IMR-90 (cell line): ENCODE data around the gene PEX11A. TPM values are rescaled to one million over a fixed set of nuclear protein-coding genes. Genes with fewer than 3 reads are reported as not detected.

Experiments
- ATAC-seq: fragments of 200-7000 bp; cut with Tn5 transposase; 2 replicates; pipeline ENCODE4 v1.9.1; 2020; ENCODE audit warnings: low read depth, mild to moderate bottlenecking, moderate library complexity
- BruUV-seq: library from RNA; stranded (reverse); fragments of 400-500 nt; replicated peaks from 2 replicates; lab custom pipeline; 2021; lab: Mats Ljungman, UMichigan
- CTCF ChIA-PET: fragments of 300-600 bp; formaldehyde crosslinking; extraction: SDS; loops from one replicate; lab custom pipeline; 2021; ENCODE audit warnings: antibody characterized with exemption; lab: Yijun Ruan, JAX
- POLR2A ChIA-PET: fragments of 300-600 bp; sonication (Branson Sonifier 250); formaldehyde crosslinking; loops from one replicate; lab custom pipeline; 2022; ENCODE audit warnings: antibody characterized with exemption; ENCODE audit not compliant: unreplicated experiment; lab: Charles Lee
- DNase-seq: peaks from one replicate; pipeline ENCODE4 v3.0.0; 2013
- H2AFZ ChIP-seq: replicated peaks from 2 replicates; pipeline ENCODE3; 2013; ENCODE audit warnings: low read length, mild to moderate bottlenecking; ENCODE audit not compliant: poor library complexity
- H2AK5ac ChIP-seq: 2 replicates; pipeline ENCODE4 v1.6.1; 2013; ENCODE audit warnings: low read depth, low read length, inconsistent platforms
- H2AK9ac ChIP-seq: replicated peaks from 2 replicates; pipeline ENCODE3; 2013; ENCODE audit warnings: mild to moderate bottlenecking, low read depth, low read length, moderate library complexity; ENCODE audit not compliant: poor library complexity
- H2BK120ac ChIP-seq: 2 replicates; pipeline ENCODE4 v1.6.1; 2013; ENCODE audit warnings: low read depth, low read length, inconsistent platforms
- H2BK15ac ChIP-seq: 3 replicates; pipeline ENCODE4 v1.6.1; 2013; ENCODE audit warnings: low read depth, low read length, inconsistent platforms
- H2BK20ac ChIP-seq: 2 replicates; pipeline ENCODE4 v1.6.1; 2013; ENCODE audit warnings: low read depth, mild to moderate bottlenecking, inconsistent platforms, low read length, moderate library complexity
- H2BK5ac ChIP-seq: 2 replicates; pipeline ENCODE4 v1.6.1; 2013; ENCODE audit warnings: mild to moderate bottlenecking, low read depth, low read length, inconsistent platforms; ENCODE audit not compliant: poor library complexity, severe bottlenecking
- H3K14ac ChIP-seq: replicated peaks from 2 replicates; pipeline ENCODE4 v1.6.1; 2013; ENCODE audit warnings: low read depth, low read length, inconsistent platforms
- H3K18ac ChIP-seq: 2 replicates; pipeline ENCODE4 v1.6.1; 2013; ENCODE audit warnings: low read depth, low read length, control low read depth
- H3K23ac ChIP-seq: 2 replicates; pipeline ENCODE4 v1.6.1; 2013; ENCODE audit warnings: low read depth, low read length, inconsistent platforms
- H3K27ac ChIP-seq: 2 replicates; pipeline ENCODE4 v1.5.1; 2013; ENCODE audit warnings: mild to moderate bottlenecking, control low read depth, low read length; ENCODE audit not compliant: insufficient read depth
- H3K27me3 ChIP-seq: 2 replicates; pipeline ENCODE4 v1.6.1; 2013; ENCODE audit warnings: low read length; ENCODE audit not compliant: control insufficient read depth, insufficient read depth
- H3K36me3 ChIP-seq: 2 replicates; pipeline ENCODE4 v1.6.1; 2013; ENCODE audit warnings: low read length, mixed read lengths; ENCODE audit not compliant: control insufficient read depth, insufficient read depth
- H3K4ac ChIP-seq: 2 replicates; pipeline ENCODE4 v1.6.1; 2013; ENCODE audit warnings: low read depth, low read length, inconsistent platforms
- H3K4me1 ChIP-seq: 2 replicates; pipeline ENCODE4 v1.6.1; 2013; ENCODE audit warnings: low read length, mixed read lengths; ENCODE audit not compliant: control insufficient read depth, insufficient read depth
- H3K4me2 ChIP-seq: 2 replicates; pipeline ENCODE4 v1.6.1; 2013; ENCODE audit warnings: low read depth, mild to moderate bottlenecking, control low read depth, low read length, moderate library complexity
- H3K4me3 ChIP-seq: 2 replicates; pipeline ENCODE4 v1.5.1; 2013; ENCODE audit warnings: low read depth, mild to moderate bottlenecking, control low read depth, low read length, moderate library complexity; ENCODE audit not compliant: insufficient read depth
- H3K56ac ChIP-seq: 2 replicates; pipeline ENCODE4 v1.6.1; 2013; ENCODE audit warnings: low read length, inconsistent platforms; ENCODE audit not compliant: insufficient read depth; ENCODE audit errors: extremely low read depth
- H3K79me1 ChIP-seq, 2 experiments: 2 replicates each; pipeline ENCODE4 v1.6.1; 2013; ENCODE audit warnings: low read length in 2 of 2, inconsistent platforms in 1 of 2, low read depth in 1 of 2
- H3K9ac ChIP-seq: 2 replicates; pipeline ENCODE4 v1.6.1; 2013; ENCODE audit warnings: low read depth, low read length, control low read depth
- H3K9me1 ChIP-seq: 2 replicates; pipeline ENCODE4 v1.6.1; 2013; ENCODE audit warnings: low read length, inconsistent platforms; ENCODE audit not compliant: insufficient read depth
- H3K9me3 ChIP-seq: 2 replicates; pipeline ENCODE4 v1.6.1; 2013; ENCODE audit warnings: low read length; ENCODE audit not compliant: control insufficient read depth, insufficient read depth
- H4K20me1 ChIP-seq: 2 replicates; pipeline ENCODE4 v1.6.1; 2013; ENCODE audit warnings: low read length, inconsistent platforms; ENCODE audit not compliant: insufficient read depth
- H4K5ac ChIP-seq: 2 replicates; pipeline ENCODE4 v1.6.1; 2013; ENCODE audit warnings: mild to moderate bottlenecking, low read depth, low read length, control low read depth
- H4K8ac ChIP-seq, 2 experiments: 2 replicates each; pipeline ENCODE4 v1.6.1; 2013; ENCODE audit warnings: low read depth in 2 of 2, low read length in 2 of 2, control low read depth in 1 of 2, inconsistent platforms in 1 of 2
- H4K91ac ChIP-seq: 2 replicates; pipeline ENCODE4 v1.6.1; 2013; ENCODE audit warnings: low read depth, low read length, inconsistent platforms; ENCODE audit not compliant: insufficient read depth
- BHLHE40 ChIP-seq: fragments of 150-350 bp; IDR thresholded peaks from 2 replicates; pipeline ENCODE4 v1.6.1; 2016; ENCODE audit warnings: mild to moderate bottlenecking, low read depth, low read length
- CEBPB ChIP-seq: IDR thresholded peaks from 2 replicates; pipeline ENCODE4 v1.6.1; 2012; ENCODE audit warnings: low read depth, low read length, improper control_type of control experiment
- FOS ChIP-seq: fragments of 150-350 bp; IDR thresholded peaks from 2 replicates; pipeline ENCODE4 v1.6.1; 2016; ENCODE audit warnings: low read depth, low read length
- MAFK ChIP-seq: IDR thresholded peaks from 2 replicates; pipeline ENCODE4 v1.6.1; 2012; ENCODE audit warnings: low read depth, low read length, improper control_type of control experiment
- MAZ ChIP-seq: IDR thresholded peaks from 2 replicates; pipeline ENCODE4 v1.6.1; 2012; ENCODE audit warnings: low read depth, mild to moderate bottlenecking, low read length, improper control_type of control experiment, moderate library complexity, borderline replicate concordance
- SMC3 ChIP-seq: fragments of 150-350 bp; IDR thresholded peaks from 2 replicates; pipeline ENCODE4 v1.6.1; 2016; ENCODE audit warnings: low read depth, mild to moderate bottlenecking, antibody characterized with exemption, low read length, moderate library complexity
- WGBS, 2 experiments: methylation state at CpG; one replicate each; pipeline versions ENCODE4 v1.1.5 to v1.1.7; 2013; ENCODE audit warnings: missing lambda C conversion rate in 2 of 2; ENCODE audit not compliant: insufficient read length in 1 of 2; ENCODE audit errors: extremely low coverage in 2 of 2; 5-methylcytosine and 5-hydroxymethylcytosine counted together
- dilution Hi-C: fragments of 300-500 bp; cut with HindIII; formaldehyde crosslinking; loops from one replicate; pipeline ENCODE4 v1.14.3; 2018; ENCODE audit warnings: low sequenced_read_pairs; ENCODE audit not compliant: unreplicated experiment
- in situ Hi-C: fragments of 300-500 bp; cut with MboI; formaldehyde crosslinking; loops from 3 replicates; pipeline ENCODE4 v1.14.3; 2019; ENCODE audit warnings: low sequenced_read_pairs, inconsistent platforms, mixed read lengths
- intact Hi-C: fragments of 100-400 bp; cut with micrococcal nuclease; formaldehyde crosslinking; loops from 2 replicates; pipeline ENCODE4 v1.10.0; 2022
- polyA plus RNA-seq, 3 experiments: library from polyadenylated mRNA; depleted of rRNA; stranded (reverse); fragments of >200 nt; gene quantifications; 2 replicates each; pipeline ENCODE4 v1.2.3, GENCODE V29; 2012; ENCODE audit warnings: low replicate concordance in 1 of 3
- total RNA-seq: library from RNA; depleted of rRNA; stranded (reverse); fragments of >200 nt; gene quantifications from 2 replicates; pipeline ENCODE4 v1.2.3, GENCODE V29; 2012

The PEX11A gene
- total and polyA plus RNA-seq, 2 of the 4 experiments (the other 2 are of a cell fraction) = 4.2 to 10.2 TPM

- Histone ChIP-seq H3K14ac (no peak overlapping the region; the same call in 1 of the 2 replicates), H2AK5ac (peak overlapping the region; percentile 51; the same call in 1 of the 2 replicates), H3K9me1 (peaks cover 10% of the 10 kb centered on the region), H2BK15ac (no peak overlapping the region), H3K36me3 (peaks cover 10% of the 10 kb centered on the region), H4K91ac (no peak overlapping the region), H3K9me3 (no peaks in the 10 kb centered on the region), H4K8ac (peak overlapping the region in 1 of 2 experiments; percentile 12; a peak in 2 of 4 replicates), H3K4me1 (peaks cover 5% of the 10 kb centered on the region), H3K56ac (no peak overlapping the region; the same call in 1 of the 2 replicates), H2AFZ (peak overlapping the region; percentile 93), H3K27ac (peak overlapping the region; percentile 14; the same call in 1 of the 2 replicates), H2BK20ac (no peak overlapping the region), H4K20me1 (peaks cover 16% of the 10 kb centered on the region), H3K4ac (peak overlapping the region; percentile 70), H2BK120ac (no peak overlapping the region), H3K9ac (peak overlapping the region; percentile 71), H3K27me3 (no peaks in the 10 kb centered on the region), H3K18ac (no peak overlapping the region), H3K23ac (peak overlapping the region; percentile 70), H4K5ac (0 out of 2 replicates have a peak overlapping the region, but pooled peaks have one; percentile 7), H2AK9ac (peak overlapping the region; percentile 94), H3K79me1 (peaks cover 16 to 38% of the 10 kb centered on the region in 2 experiments), H2BK5ac (no peak overlapping the region), H3K4me2 (peak overlapping the region; percentile 87), H3K4me3 (peak overlapping the region; percentile 95)
- ATAC-seq = peak; percentile 6
- in situ Hi-C loops (no loop called here), intact Hi-C loops (no loop called here), dilution Hi-C loops (no loop called here)
- DNase-seq = peak; percentile 36
- 18% methylated on average over 11 of the region's 14 CpGs; no CpG with 5 or more reads in 1 of the 2 experiments for WGBS, 2 experiments
- POLR2A ChIA-PET = interaction anchor here (0.6 kb wide), 1 partner anchor 11 kb away, joined by 3 read pairs; no protein-coding TSS in a partner anchor
- CTCF ChIA-PET = no interaction called here
- TF ChIP-seq SMC3 (no peak), MAFK (no peak), MAZ (no peak), BHLHE40 (no peak), CEBPB (no peak), FOS (no peak)
- BruUV-seq = no TSS peak
Observed at GRCh38 chr15:89654301-89654761, 36.2 kb downstream of the PEX11A start.
